ENCODE measurements around the gene SPIRE2.
A peak's percentile ranks its signal among the peaks of the same experiment; 100 is the strongest.
"Not testable (repeated sequence)": the region's sequence is repeated elsewhere in the genome, so short reads cannot be mapped to it uniquely, and the experiment has no call there.

SPIRE2 gene

DNA sequence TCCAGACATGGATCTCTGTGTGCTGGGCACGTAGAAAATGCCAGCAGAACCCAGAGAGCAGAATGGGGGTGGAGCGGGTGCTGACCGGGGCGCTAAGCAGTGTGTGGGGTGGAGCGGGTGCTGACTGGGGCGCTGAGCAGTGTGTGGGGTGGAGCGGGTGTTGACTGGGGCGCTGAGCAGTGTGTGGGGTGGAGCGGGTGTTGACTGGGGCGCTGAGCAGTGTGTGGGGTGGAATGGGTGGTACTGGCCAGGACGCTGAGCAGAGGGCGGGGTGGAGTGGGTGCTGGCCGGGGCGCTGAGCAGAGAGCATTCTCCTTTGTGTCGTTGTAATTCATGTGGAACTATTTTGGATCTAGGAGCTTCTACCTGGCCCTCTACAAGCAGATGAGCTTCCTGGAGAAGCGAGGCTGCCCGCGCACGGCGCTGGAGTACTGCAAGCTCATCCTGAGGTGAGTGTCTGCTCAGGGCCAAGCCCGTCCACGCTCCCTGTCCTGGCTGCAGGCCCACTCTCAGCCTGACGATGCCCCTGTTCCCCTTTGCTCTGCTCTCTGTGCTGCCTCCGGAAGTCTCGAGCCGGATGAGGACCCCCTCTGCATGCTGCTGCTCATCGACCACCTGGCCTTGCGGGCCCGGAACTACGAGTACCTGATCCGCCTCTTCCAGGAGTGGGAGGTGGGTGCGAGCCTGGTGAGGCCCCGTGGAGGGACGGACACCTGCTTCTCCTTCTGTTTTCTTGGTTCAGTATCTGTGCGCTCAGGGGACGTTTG is 70.1 kb downstream of the SPIRE2 start:
- no peak for DNase-seq (ENCODE audit: low read depth)

DNA sequence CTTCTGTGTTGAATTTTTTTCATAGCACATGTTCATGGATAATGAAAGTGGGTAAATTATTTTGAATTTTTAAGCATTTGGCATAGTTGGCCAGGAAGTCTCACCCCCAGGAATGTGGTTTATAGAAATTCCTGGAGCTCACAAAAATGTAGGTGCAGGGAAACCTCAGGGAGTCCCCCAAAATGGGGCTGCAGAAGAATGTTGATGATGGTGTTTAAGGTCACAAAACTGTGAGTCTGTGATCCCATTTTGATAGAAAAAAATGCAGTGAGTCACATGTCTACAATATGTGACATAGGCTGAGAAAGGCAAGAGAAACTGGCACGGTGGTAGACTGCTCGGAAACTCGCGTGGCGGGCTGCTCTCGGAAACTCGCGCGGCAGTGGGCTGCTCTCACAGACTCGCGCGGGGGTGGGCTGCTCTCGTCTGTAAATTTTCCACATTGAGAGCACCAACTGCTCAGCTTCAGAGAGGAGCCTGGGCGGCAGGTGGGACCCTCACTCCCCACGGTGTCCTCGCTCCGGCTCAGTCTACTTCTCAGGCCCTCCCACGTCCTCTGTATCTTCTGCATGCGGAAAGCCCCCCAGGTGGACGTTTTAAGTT is 71.7 kb downstream of the SPIRE2 start:
- DNase-seq (ENCODE audit: low read depth) = no peak

DNA sequence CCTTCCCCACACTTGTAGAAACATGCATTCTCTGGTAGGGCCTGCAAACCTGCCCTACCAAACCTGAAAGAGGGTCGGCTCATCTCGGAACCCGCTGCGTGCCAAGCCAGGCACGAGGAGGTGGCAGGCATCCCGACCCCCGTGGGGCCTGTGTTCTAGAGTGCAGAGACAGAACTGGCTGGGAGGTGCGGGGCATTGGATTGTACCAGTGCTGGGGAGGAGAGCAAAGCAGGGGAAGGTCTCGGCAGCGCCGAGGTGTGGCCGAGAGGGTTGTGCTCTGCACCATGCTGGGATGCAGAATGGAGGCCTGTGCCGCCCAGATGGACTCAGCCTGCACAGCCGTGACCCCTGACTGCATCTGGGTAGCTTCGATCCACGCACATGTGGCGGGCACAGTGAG is 72.6 kb downstream of the SPIRE2 start:
- no peak for DNase-seq (ENCODE audit: low read depth)

DNA sequence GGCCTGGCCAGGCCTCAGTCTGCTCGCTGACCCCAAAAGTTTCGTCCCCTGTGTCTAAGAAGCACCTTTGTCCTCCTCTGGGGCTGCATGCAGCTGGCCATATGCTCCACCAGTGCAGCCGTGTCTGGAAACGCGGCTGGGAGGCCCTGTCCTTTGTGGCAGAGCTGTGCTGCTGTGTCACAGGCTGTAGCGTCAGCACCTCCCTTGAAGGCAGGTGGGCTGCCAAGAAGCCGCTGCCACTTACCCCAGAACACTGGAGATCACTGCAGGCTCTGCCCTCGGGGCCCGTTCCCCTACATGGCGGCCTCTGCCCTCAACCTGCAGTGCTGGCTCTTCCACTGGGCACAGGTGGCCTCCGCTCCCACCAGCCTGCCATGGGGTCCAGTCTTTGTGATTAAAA is 74.7 kb downstream of the SPIRE2 start:
- no peak for DNase-seq (ENCODE audit: low read depth)

DNA sequence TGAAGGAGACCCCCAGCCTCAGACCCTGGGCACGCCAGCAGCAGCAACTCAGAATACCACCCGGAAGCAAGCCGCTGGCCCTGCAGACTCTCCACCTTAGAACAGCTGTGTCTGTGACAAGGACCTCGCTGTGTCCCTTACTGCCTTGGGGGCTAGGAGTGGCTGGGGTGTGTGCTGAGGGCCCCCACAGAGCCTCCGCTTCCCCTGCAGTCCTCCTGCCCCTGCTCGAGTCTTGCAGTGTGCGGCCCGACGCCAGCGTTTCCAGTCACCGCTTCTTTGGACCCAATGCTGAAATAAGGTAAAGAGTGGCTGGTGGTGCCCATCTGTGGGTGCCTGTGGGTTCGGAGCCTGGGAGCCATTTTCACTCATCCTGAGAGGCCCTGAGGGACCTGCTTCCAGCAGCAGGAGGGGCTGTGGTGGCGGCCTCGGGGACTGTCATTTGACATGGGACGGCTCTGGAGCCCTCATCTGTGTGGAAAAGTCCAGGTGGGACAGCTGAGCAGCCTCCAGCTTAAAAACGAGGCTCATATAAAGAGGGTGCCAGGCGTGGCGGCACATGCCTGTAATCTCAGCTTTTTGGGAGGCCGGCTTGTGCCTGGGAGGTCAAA is 75.7 kb downstream of the SPIRE2 start:
- DNase-seq (ENCODE audit: low read depth) = no peak

DNA sequence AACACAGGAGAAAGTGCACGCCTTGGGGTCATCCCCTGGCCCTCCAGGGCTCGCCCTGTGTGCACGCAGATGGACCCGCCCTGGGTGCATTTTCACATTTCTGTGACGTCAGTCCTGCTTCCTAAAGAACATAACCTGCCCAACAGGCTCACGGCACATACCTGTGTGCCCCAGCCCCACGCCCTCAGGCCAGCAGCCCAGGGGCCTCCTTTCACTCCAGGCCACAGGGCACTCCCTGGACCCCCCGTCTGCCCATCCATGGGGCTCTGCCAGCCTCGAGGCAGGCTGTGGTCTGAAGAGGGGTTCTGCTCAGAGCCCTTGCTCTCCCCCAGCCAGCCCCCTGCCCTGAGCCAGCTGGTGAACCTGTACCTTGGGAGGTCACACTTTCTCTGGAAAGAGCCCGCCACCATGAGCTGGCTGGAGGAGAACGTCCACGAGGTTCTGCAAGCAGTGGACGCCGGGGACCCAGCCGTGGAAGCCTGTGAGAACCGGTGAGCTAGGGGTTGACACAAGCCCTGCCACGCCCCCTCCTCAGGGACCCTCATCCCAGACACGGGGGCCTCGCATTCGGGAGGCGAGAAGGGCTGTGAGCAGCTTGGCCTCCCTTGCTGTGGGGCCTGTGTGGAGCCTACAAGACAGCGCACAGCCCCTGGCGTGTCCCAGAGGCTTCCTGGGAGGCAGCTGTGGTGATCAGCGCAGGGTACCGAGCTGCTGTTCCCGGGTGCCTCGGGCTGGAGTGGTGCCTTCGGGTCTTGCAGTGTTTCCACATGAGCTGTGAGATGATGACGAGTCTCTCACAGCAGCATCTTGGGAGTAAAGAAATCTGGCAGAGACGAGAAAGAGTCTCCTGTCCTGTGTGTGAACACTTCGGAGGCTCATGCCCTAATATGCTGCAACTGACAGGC is 76.6 kb downstream of the SPIRE2 start:
- no peak for DNase-seq (ENCODE audit: low read depth)

DNA sequence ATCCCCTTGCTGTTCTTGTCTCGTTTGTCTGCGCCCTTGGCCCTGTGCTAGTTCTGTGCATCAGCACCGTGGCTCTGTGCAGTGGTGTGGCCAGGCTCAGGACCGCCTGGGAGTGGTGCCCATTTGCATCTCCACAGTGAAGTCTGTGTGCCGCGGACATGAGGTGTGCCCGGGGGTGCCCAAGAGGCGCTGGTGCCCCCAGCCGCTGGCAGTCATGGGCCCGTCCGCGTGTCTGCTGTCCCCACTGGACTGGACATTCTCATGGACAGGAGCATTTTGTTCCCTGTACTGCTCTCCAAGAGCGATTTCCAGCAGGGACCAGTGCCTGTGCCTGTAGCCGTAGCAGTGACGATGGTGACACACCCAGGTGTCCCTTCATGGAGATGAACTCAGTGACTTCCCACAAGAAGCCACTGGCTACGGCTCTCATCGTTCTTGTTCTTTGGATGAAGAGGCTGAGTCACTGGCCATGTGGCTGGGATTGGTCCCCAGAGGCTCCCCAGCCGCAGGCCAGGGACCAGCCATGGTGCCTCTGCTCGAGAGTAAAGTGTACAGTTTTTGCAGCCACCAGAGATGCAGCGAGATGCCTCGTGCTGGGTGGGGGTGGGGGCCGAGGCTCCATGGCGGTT is 77.3 kb downstream of the SPIRE2 start:
- no peak for DNase-seq (ENCODE audit: low read depth)

DNA sequence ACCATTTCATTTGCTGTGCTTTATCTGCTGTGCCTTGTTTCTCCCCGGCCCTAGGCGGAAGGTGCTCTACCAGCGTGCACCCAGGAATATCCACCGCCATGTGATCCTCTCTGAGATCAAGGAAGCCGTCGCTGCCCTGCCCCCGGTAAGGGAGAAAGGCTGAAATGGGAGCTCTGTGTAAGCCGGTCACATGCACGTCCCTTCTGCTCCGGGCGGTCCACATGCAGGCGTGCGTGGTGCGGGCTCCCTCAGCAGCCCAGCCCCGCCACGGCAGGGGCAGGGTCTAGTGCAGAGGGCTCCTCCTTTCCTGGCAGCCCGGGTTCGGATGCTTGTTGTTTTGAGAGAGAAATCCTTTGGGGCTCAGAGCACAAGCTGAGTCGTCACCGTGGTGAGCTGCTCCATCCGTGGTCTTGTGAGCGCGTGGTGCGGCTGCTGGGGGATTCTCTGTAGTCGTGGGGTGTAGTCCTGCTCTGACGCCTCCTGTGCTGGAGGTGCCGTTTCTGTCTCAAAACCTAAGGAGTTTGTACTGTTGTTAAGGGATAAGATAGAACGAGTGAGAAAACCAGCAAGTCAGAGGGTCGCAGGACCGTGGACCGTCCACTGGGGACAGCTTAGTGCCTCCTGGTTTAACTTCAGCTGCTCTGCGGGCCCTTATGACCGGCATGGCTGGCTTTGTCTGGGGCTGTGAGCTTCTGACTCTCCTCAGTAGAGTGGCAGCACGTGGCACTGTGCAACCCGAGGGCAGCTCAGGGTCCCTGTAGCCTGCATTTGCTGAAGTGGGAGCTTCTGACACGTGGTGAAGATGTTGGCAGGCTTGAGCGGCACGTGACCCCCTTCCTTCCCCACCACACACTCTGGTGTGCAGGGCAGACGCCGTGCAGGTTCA is 78.1 kb downstream of the SPIRE2 start:
- no peak for DNase-seq (ENCODE audit: low read depth)

DNA sequence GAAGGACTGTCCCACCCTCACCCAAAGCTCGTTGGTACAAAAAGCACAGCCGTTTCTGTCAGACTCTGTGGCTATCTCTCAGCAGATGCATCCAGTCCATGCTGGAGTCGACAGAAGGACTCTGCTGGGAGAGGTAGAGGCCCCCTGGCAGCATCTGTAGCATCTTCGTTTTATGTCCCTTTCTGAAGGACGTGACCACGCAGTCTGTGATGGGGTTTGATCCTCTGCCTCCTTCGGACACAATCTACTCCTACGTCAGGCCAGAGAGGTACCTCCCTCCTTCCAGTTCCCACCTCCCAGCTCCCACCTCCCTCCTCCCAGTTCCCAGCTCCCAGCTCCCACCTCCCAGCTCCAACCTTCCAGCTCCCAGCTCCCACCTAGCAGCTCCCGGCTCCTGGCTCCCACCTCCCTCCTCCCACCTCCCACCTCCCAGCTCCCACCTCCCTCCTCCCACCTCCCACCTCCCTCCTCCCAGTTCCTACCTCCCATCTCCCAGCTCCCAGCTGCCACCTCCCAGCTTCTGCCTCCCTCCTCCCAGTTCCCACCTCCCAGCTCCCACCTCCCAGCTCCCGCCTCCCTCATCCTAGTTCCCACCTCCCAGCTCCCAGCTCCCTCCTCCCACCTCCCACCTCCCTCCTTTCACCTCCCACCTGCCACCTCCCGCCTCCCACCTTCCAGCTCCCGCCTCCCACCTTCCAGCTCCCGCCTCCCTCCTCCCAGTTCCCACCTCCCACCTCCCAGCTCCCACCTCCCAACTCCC is 79.0 kb downstream of the SPIRE2 start:
- DNase-seq (ENCODE audit: low read depth) = no peak

DNA sequence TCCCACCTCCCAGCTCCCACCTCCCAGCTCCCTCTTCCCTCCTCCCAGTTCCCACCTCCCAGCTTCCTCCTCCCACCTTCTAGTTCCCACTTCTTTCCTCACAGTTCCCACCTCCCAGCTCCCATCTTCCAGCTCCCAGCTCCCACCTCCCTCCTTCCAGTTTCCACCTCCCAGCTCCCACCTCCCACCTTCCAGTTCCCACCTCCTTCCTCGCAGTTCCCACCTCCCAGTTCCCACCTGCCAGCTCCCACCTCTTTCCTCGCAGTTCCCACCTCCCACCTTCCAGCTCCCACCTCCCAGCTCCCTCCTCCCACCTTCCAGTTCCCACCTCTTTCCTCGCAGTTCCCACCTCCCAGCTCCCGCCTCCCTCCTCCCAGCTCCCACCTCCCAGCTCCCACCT is 80.0 kb downstream of the SPIRE2 start:
- DNase-seq (ENCODE audit: low read depth) = no peak

DNA sequence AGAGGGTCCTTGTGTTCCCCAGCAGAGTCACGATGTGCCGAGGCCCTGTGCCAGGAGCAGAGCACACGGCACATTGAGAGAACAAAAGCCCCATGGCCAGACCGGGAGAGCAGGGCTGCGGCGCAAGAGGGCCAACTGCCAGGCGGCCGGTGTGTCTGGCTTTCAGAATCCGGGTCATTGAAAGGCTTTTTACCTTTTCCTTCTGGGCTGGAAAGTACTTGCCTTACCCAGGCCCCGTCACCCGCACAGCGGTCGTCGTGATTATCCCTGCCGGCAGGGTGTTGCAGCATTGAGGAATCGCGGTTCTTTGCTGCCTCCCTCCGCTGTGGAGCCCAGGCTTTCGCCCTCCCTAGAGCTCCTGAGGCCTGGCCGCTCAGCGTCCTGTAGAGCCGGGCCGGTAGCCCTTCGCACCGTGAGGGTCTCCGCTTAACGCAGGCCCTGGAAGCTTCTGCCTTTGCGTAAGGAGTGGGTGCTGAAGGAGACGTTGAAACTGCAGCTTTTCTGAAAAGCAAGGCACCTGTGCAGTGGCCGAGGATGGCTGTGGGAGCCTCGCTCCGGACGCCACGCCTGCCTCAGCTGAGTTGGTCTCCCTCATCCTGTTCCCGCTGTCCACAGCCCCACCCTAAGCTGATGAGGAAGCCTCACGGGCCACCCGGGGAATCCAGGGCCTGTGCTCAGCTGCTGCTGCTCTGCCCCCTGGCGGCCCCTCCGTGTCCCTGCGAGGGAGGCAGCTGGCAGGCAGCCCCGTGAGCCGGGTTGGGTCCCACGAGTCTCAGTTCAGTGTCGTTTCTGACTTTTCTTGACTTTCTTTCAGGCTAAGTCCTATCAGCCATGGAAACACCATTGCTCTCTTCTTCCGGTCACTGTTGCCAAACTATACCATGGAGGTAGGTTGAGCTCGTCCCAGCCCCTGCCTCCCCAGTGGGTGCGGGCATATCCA is 81.8 kb downstream of the SPIRE2 start:
- DNase-seq (ENCODE audit: low read depth) = peak; percentile 71

DNA sequence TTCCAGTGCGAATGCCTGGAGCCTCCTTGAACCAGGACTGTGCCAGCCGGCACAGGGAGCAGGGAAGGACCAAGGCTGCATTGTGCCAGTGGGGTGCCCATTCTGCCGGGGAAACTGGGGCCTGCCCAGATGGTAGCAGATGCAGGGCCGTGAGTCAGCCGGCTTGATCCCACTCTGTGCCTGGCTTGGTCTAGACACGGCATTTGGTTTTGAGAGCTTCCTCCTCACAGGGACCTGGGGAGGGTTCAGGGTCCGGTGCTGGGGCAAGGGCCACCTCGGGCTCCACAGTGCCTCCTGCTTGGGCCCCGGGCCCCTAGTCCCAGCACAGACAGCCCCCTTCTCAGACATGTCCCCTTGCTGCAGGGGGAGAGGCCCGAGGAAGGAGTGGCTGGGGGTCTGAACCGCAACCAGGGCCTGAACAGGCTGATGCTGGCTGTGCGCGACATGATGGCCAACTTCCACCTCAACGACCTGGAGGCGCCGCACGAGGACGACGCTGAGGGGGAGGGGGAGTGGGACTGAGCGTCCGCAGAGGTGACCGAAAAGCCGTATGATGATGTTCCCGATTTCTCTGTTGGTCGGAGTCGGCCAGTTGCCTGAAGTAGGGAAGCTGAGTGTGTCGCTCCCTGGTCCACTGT is 82.6 kb downstream of the SPIRE2 start:
- DNase-seq (ENCODE audit: low read depth) = no peak

DNA sequence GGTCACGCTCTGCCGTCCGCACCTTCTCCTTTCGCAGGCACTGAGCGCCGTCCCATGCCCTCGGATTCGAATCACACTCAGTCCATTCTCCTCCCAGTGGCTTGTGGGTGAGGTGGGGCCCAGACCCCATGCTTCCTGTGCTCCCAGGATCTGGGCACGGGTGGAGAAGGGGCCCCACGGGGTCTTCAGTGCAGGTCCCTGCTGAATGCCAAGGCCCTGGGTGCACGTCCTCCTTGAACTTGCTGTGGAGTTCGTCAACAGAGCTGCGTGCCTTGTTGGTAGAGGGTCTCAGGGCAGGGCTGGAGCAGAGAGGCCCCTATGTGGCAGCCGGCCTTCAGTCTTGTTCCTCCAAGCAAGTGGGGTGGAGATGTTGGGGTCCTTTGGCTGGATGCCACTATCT is 83.1 kb downstream of the SPIRE2 start:
- no peak for DNase-seq (ENCODE audit: low read depth)

DNA sequence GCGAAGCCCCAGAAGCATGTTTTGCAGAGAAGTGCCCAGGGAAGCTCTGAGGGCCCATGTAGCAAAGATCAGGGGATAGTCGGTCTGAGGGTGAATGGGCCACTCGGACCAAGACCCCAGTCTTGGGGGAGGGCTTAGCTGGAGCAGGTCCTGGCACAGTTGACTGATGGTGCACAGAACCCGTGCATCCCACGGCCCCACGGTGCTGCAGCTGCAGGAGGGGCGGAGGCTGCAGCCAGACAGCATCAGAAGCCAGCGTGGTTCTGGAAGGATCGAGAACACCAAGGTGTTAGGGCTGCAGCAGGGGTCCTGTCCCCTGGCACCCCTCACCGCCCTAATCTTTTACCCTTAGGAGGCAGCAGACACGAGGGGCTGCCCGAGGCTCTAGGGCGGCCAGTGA is 83.9 kb downstream of the SPIRE2 start:
- DNase-seq (ENCODE audit: low read depth) = no peak

DNA sequence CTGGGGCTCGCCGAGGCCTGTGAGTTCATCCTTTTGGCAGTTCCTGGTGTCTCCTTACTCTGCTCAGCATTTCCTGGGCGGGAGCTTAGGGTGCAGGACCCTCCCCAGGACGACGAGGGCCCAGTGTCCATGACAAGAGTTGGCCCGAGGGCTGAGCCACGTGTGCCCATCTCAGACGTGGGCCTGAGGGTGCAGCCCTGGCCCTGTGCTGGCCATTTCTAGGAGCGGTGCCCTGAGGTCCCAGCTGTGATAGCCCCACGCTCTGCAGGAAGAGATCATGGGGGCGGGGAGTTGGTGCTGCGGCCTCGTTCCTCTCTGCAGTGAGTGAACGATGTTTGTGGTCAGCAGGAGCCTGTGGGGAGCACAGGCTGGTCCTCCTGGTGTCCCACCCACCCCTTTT is 84.4 kb downstream of the SPIRE2 start:
- DNase-seq (ENCODE audit: low read depth) = no peak

DNA sequence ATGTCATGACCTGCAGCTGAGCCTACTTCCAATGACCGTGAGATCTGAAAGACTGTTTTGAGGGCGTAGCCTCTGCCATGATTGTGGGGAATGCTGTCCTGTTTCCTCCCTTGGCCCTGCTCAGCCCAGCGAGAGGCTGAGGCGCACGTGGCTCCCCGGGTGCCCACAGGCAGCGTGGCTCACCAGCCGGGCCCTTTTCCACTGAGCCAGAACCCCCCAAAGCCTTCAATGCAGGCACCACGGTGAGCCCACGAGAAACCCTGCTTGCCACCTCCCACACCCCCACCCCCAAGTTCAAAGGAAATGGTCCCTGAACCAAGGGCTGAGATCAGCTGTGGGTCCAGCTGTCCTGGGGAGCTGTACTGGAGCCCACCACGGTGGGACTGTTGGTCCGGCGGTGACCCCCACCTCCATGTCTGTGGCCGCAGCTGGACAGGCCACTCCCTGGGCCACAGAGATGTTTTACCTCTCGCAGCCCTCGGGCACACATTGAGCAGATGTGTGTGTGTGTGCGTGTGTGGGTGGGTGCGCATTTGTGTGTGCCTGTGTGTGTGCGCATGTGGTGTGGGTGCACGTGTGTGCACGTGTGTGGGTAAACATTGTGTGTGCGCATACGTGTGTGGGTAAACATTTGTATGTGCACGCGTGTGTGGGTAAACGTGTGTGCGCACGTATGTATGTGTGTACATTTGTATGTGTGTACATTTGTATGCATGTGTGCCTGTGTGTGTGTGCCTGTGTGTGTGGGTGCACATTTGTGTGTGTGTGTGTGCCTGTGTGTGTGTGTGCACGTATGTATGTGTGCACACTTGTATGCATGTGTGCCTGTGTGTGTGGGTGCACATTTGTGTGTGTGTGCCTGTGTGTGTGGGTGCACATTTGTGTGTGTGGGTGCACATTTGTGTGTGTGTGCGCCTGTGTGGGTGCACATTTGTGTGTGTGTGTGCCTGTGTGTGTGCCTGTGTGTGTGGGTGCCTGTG is 85.4 kb downstream of the SPIRE2 start:
- no peak for DNase-seq (ENCODE audit: low read depth)

DNA sequence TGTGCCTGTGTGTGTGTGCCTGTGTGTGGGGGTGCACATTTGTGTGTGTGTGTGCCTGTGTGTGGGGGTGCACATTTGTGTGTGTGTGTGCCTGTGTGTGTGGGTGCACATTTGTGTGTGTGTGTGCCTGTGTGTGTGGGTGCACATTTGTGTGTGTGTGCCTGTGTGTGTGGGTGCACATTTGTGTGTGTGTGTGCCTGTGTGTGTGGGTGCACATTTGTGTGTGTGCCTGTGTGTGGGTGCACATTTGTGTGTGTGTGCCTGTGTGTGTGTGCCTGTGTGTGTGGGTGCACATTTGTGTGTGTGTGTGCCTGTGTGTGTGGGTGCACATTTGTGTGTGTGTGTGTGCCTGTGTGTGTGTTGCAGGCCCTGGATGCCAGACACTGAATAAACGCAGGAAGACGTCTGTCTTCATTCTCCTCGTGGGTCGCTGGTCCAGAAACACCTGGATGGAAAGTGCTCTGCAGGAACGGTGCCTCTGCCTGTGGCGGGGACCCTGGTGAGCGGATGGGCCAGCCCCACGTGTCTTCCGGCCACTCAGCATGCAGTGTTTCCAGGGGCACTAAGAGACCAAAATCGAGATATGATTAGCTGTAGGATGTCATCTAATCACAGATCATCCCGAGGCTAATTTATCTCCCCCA is 86.5 kb downstream of the SPIRE2 start:
- not testable (repeated sequence) for DNase-seq (ENCODE audit: low read depth)
